Endodermal cell (in vitro differentiated cells): Measurements from ENCODE around the gene KCNK3. TPM values are rescaled to one million over a fixed set of nuclear protein-coding genes. Genes with fewer than 3 reads are reported as not detected.

Experiments
- DNase-seq: peaks from one replicate; pipeline ENCODE4 v3.0.0-alpha.2; 2017
- H3K27ac ChIP-seq: 2 replicates; pipeline ENCODE4 v1.5.1; 2013; ENCODE audit warnings: mild to moderate bottlenecking, low read depth, low read length, moderate library complexity
- H3K27me3 ChIP-seq: 2 replicates; pipeline ENCODE4 v1.6.1; 2013; ENCODE audit warnings: mild to moderate bottlenecking, low read length, moderate library complexity; ENCODE audit not compliant: insufficient read depth, control insufficient read depth, poor library complexity, severe bottlenecking
- H3K36me3 ChIP-seq: 2 replicates; pipeline ENCODE4 v1.7.0; 2013; ENCODE audit warnings: mild to moderate bottlenecking, low read length, moderate library complexity; ENCODE audit not compliant: control insufficient read depth, insufficient read depth
- H3K4me1 ChIP-seq: one replicate; pipeline ENCODE4 v1.7.0; 2013; ENCODE audit warnings: low read length; ENCODE audit not compliant: control insufficient read depth, insufficient read depth
- H3K4me3 ChIP-seq: 2 replicates; pipeline ENCODE4 v1.5.1; 2013; ENCODE audit warnings: mild to moderate bottlenecking, low read length, moderate library complexity
- H3K9ac ChIP-seq: 2 replicates; pipeline ENCODE4 v1.6.1; 2013; ENCODE audit warnings: mild to moderate bottlenecking, low read length, moderate library complexity; ENCODE audit not compliant: poor library complexity, severe bottlenecking; ENCODE audit errors: extremely low read depth
- H3K9me3 ChIP-seq: 2 replicates; pipeline ENCODE4 v1.6.1; 2013; ENCODE audit warnings: mild to moderate bottlenecking, low read length, moderate library complexity; ENCODE audit not compliant: control insufficient read depth
- H3K27ac Mint-ChIP-seq: 2 replicates; pipeline ENCODE4 v1.8.0; 2020; ENCODE audit warnings: mixed read lengths
- H3K27me3 Mint-ChIP-seq: 2 replicates; pipeline ENCODE4 v1.8.0; 2021; ENCODE audit warnings: mild to moderate bottlenecking, mixed read lengths; ENCODE audit not compliant: insufficient read depth
- H3K36me3 Mint-ChIP-seq: 2 replicates; pipeline ENCODE4 v1.8.0; 2020; ENCODE audit warnings: low read depth, mixed read lengths
- H3K4me1 Mint-ChIP-seq: 2 replicates; pipeline ENCODE4 v1.8.0; 2020; ENCODE audit warnings: mixed read lengths
- H3K4me3 Mint-ChIP-seq: 2 replicates; pipeline ENCODE4 v1.8.0; 2020; ENCODE audit warnings: mild to moderate bottlenecking, moderate library complexity, mixed read lengths
- H3K9me3 Mint-ChIP-seq: 2 replicates; pipeline ENCODE4 v1.8.0; 2020; ENCODE audit warnings: mild to moderate bottlenecking, mixed read lengths
- WGBS, 2 experiments: methylation state at CpG; one replicate each; pipeline versions ENCODE4 v1.1.5 to v1.1.7; 2013; ENCODE audit warnings: missing lambda C conversion rate in 2 of 2, mixed read lengths in 1 of 2; ENCODE audit not compliant: insufficient coverage in 1 of 2, insufficient read length in 1 of 2; 5-methylcytosine and 5-hydroxymethylcytosine counted together
- total RNA-seq, 2 donors: library from RNA; stranded (reverse); fragmentation: NEBNext Ultra II Directional in 1 of 2; extraction: Animal tissue kit (Norgen Biotek cat#: 25700) in 1 of 2; gene quantifications; 2 replicates in 1 of 2; 3 replicates in 1 of 2; pipeline ENCODE4 v1.2.1, GENCODE V29; 2021
- TF ChIP-seq, protein P1 (sequence below): fragments of 200-600 bp; sonication (generic); conservative IDR thresholded peaks from 2 replicates; pipeline ENCODE4 v1.5.0; 2021; ENCODE audit warnings: antibody characterized with exemption, mild to moderate bottlenecking

The KCNK3 gene
- total RNA-seq, 2 donors from 2014 or later = not detected

DNA sequence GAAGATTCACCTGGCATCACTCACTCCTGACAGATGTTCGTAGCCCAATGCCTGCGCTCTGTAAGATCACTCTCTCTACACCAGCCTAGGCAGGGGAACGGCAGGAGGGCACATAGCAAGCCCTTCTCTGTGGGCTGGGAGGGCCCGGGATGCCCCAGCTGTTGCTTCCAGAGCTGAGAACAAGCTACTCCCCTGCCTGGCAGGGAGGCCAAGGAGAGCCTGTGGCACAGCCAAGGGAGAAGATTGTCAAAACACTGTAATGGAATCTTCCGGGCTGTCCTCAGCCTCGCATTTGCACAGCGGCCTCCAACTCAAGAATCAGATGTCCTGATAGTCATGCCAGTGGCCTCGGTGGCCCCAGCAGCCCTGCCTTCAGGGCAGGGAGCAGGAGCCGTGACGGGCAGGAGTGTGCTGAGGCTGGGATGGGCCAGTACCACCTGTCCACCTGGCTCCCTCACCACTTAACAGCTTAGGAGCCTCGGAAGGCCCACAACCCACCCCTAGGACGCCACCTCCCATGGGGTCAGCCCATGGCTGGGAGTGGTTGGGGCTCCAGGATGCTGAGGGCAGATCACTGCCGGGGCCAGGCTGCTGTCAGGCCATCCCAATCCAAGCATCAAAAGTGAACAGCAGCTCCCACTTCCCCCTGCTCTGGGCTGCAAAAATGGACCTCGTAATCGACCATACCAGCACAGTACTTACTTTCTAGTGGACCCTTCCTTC, 49.7 kb downstream of the KCNK3 start:
- Histone ChIP-seq H3K4me3 (no peak overlapping the region), H3K9ac (no peak overlapping the region), H3K9me3 (no peaks in the 10 kb centered on the region), H3K27ac (no peak overlapping the region), H3K36me3 (no peaks in the 10 kb centered on the region), H3K27me3 (no peaks in the 10 kb centered on the region), H3K4me1 (no peaks in the 10 kb centered on the region)
- Mint-ChIP-seq H3K4me1 (peaks cover 7% of the 10 kb centered on the region), H3K27me3 (no peaks in the 10 kb centered on the region), H3K36me3 (no peaks in the 10 kb centered on the region), H3K4me3 (no peak overlapping the region), H3K27ac (no peak overlapping the region), H3K9me3 (no peaks in the 10 kb centered on the region)
- 88 to 92% methylated on average over 5 to 15 of the region's 15 CpGs for WGBS, 2 experiments
- no peak for DNase-seq
- TF ChIP-seq, protein P1, sequence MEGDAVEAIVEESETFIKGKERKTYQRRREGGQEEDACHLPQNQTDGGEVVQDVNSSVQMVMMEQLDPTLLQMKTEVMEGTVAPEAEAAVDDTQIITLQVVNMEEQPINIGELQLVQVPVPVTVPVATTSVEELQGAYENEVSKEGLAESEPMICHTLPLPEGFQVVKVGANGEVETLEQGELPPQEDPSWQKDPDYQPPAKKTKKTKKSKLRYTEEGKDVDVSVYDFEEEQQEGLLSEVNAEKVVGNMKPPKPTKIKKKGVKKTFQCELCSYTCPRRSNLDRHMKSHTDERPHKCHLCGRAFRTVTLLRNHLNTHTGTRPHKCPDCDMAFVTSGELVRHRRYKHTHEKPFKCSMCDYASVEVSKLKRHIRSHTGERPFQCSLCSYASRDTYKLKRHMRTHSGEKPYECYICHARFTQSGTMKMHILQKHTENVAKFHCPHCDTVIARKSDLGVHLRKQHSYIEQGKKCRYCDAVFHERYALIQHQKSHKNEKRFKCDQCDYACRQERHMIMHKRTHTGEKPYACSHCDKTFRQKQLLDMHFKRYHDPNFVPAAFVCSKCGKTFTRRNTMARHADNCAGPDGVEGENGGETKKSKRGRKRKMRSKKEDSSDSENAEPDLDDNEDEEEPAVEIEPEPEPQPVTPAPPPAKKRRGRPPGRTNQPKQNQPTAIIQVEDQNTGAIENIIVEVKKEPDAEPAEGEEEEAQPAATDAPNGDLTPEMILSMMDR = no peak

GRCh38 chr2:26743852-26744251, 51.3 kb downstream of the KCNK3 start:
- Histone ChIP-seq H3K27me3 (no peaks in the 10 kb centered on the region), H3K9ac (no peak overlapping the region), H3K27ac (no peak overlapping the region), H3K4me3 (no peak overlapping the region), H3K9me3 (no peaks in the 10 kb centered on the region), H3K36me3 (no peaks in the 10 kb centered on the region), H3K4me1 (no peaks in the 10 kb centered on the region)
- peaks cover 2% of the 10 kb centered on the region for H3K4me1 Mint-ChIP-seq
- H3K36me3 Mint-ChIP-seq = no peaks in the 10 kb centered on the region
- DNase-seq = no peak
- WGBS, 2 experiments = 91 to 94% methylated on average over 3 of the region's 3 CpGs
- H3K27me3 Mint-ChIP-seq = peaks cover 3% of the 10 kb centered on the region
- H3K4me3 Mint-ChIP-seq = no peak overlapping the region
- H3K9me3 Mint-ChIP-seq = no peaks in the 10 kb centered on the region
- TF ChIP-seq, protein P1 = no peak
- H3K27ac Mint-ChIP-seq = no peak overlapping the region

DNA sequence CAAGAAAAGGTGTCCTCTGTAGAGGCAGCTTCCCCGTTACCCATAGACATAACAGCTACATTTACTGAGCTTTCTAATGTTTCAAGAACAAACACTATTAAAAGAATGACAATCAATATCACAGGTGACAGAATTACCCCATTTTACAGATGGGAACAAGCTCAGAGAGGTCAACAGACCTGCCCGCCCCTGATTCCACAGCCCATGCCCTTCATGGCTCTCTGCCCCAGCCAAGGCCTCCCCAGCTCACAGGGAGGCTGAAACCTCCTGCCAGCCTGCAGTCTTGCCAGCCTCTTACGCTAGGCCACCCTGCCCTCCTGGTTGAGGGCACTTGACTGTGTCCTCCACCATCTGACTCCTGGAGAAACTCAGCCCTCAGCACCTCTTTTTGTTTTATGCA, 52.4 kb downstream of the KCNK3 start:
- TF ChIP-seq, protein P1 = no peak

More for the DNA sequence above, 52.4 kb downstream of the KCNK3 start:
- Mint-ChIP-seq H3K36me3 (no peaks in the 10 kb centered on the region), H3K9me3 (no peaks in the 10 kb centered on the region), H3K4me3 (no peak overlapping the region), H3K4me1 (peaks cover under 1% of the 10 kb centered on the region), H3K27me3 (peaks cover 3% of the 10 kb centered on the region), H3K27ac (no peak overlapping the region)
- Histone ChIP-seq H3K9me3 (no peaks in the 10 kb centered on the region), H3K4me3 (no peak overlapping the region), H3K4me1 (no peaks in the 10 kb centered on the region), H3K27ac (no peak overlapping the region), H3K9ac (no peak overlapping the region), H3K27me3 (no peaks in the 10 kb centered on the region), H3K36me3 (no peaks in the 10 kb centered on the region)
- WGBS, 2 experiments = 93 to 100% methylated on average over 1 to 3 of the region's 3 CpGs
- DNase-seq = no peak
